HepG2 (cell line): ENCODE measurements around the gene SPP1. TPM values are rescaled to one million over a fixed set of nuclear protein-coding genes. Genes with fewer than 3 reads are reported as not detected.

Experiments
- AKNA ChIP-seq: sonication (generic); formaldehyde crosslinking; IDR thresholded peaks from 2 replicates; pipeline ENCODE4 v1.4.0; 2020; ENCODE audit warnings: missing genetic modification reagents, borderline replicate concordance
- ETV6 ChIP-seq: sonication (generic); formaldehyde crosslinking; conservative IDR thresholded peaks from 2 replicates; pipeline ENCODE4 v1.4.0; 2020; ENCODE audit warnings: missing genetic modification reagents
- HHEX ChIP-seq: IDR thresholded peaks from 2 replicates; pipeline ENCODE4 v1.6.1; 2016; ENCODE audit warnings: control low read depth
- KDM5B ChIP-seq: sonication (generic); formaldehyde crosslinking; IDR thresholded peaks from 2 replicates; pipeline ENCODE4 v1.4.0; 2020; ENCODE audit warnings: missing genetic modification reagents, mild to moderate bottlenecking, borderline replicate concordance
- KMT2B ChIP-seq: IDR thresholded peaks from 2 replicates; pipeline ENCODE4 v1.6.1; 2016; ENCODE audit warnings: missing genetic modification reagents, missing compliant biosample characterization
- PHF8 ChIP-seq: sonication (generic); formaldehyde crosslinking; IDR thresholded peaks from 2 replicates; pipeline ENCODE4 v1.5.0; 2020; ENCODE audit warnings: missing genetic modification reagents
- RARG ChIP-seq: sonication (generic); formaldehyde crosslinking; IDR thresholded peaks from 2 replicates; pipeline ENCODE4 v1.4.0; 2020; ENCODE audit warnings: low read depth, mild to moderate bottlenecking, missing genetic modification reagents
- SP5 ChIP-seq: IDR thresholded peaks from 2 replicates; pipeline ENCODE4 v1.6.1; 2016; ENCODE audit warnings: low read depth, borderline replicate concordance
- TFDP1 ChIP-seq: IDR thresholded peaks from 2 replicates; pipeline ENCODE4 v1.6.1; 2016; ENCODE audit warnings: missing compliant biosample characterization, missing genetic modification reagents, borderline replicate concordance
- ZNF30 ChIP-seq: sonication (generic); formaldehyde crosslinking; IDR thresholded peaks from 2 replicates; pipeline ENCODE4 v1.5.0; 2020; ENCODE audit warnings: mild to moderate bottlenecking, missing genetic modification reagents
- ZNF335 ChIP-seq: sonication (generic); formaldehyde crosslinking; IDR thresholded peaks from 2 replicates; pipeline ENCODE4 v1.4.0; 2020; ENCODE audit warnings: missing genetic modification reagents
- ZNF441 ChIP-seq: sonication (generic); formaldehyde crosslinking; IDR thresholded peaks from 2 replicates; pipeline ENCODE4 v1.7.0; 2021; ENCODE audit warnings: missing genetic modification reagents, borderline replicate concordance
- ZNF674 ChIP-seq: sonication (generic); formaldehyde crosslinking; IDR thresholded peaks from 2 replicates; pipeline ENCODE4 v1.5.0; 2020; ENCODE audit warnings: low read depth, mild to moderate bottlenecking, missing genetic modification reagents
- ZNF746 ChIP-seq: sonication (generic); formaldehyde crosslinking; IDR thresholded peaks from 2 replicates; pipeline ENCODE4 v1.8.0; 2022; ENCODE audit warnings: mild to moderate bottlenecking, missing genetic modification reagents
- polyA plus RNA-seq, 8 experiments: library from polyadenylated mRNA; depleted of rRNA in 3 of 8; stranded (reverse) in 7 of 8; unstranded in 1 of 8; fragments of >200 nt; fragmentation: Illumina TruSeq in 4 of 8; extraction: Trizol in 4 of 8; gene quantifications; 2 replicates each; pipeline versions ENCODE4 v1.2.1 to v1.2.3, GENCODE V29; 2011 to 2016; ENCODE audit warnings: low read depth in 4 of 8, missing spikeins in 1 of 8, mixed read lengths in 1 of 8; ENCODE audit not compliant: insufficient read depth in 1 of 8
- total RNA-seq, 5 experiments: library from RNA; depleted of rRNA; stranded (reverse); fragments of >200 nt; fragmentation: Illumina TruSeq; extraction: Trizol; gene quantifications; 2 replicates each; pipeline ENCODE4 v1.2.3, GENCODE V29; 2016; ENCODE audit warnings: low read depth in 1 of 5
- TF ChIP-seq, protein P1 (sequence below): sonication (generic); formaldehyde crosslinking; IDR thresholded peaks from 2 replicates; pipeline ENCODE4 v1.8.0; 2022; ENCODE audit warnings: missing genetic modification reagents, mild to moderate bottlenecking, inconsistent platforms, borderline replicate concordance
- TF ChIP-seq, protein P2 (sequence below): sonication (generic); formaldehyde crosslinking; IDR thresholded peaks from 2 replicates; pipeline ENCODE4 v1.4.0; 2020; ENCODE audit warnings: mild to moderate bottlenecking, low read depth, missing genetic modification reagents
- TF ChIP-seq, protein P3 (sequence below): sonication (generic); formaldehyde crosslinking; IDR thresholded peaks from 2 replicates; pipeline ENCODE4 v1.5.0; 2020; ENCODE audit warnings: missing genetic modification reagents

SPP1 gene
- total and polyA plus RNA-seq, 2 of the 13 experiments (the other 11 are each of a cell fraction or from before 2014, with no cell fraction given) = 682 to 788 TPM

DNA sequence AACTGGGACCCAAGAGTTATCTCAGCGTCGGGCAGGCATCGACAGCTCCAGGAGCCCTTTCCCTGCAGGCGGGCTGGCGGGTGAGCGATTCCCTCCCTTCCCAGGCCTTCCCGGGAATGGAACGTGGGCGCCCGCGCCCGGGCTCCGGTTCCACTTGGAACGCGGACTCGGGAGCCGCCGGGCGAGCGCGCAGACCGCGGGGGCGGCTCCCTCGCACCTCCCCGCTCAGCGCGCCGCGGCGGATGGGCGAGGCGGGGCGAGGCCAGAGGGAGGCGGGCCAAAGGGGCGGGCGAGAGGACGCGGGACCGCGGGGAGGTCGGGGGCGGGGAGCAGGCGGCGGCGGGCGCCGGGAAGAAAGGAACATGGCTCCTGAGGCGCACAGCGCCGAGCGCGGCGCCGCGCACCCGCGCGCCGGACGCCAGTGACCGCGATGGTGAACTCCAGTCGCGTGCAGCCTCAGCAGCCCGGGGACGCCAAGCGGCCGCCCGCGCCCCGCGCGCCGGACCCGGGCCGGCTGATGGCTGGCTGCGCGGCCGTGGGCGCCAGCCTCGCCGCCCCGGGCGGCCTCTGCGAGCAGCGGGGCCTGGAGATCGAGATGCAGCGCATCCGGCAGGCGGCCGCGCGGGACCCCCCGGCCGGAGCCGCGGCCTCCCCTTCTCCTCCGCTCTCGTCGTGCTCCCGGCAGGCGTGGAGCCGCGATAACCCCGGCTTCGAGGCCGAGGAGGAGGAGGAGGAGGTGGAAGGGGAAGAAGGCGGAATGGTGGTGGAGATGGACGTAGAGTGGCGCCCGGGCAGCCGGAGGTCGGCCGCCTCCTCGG, 32.0 kb downstream of the SPP1 start, which contains the start of gene PKD2 (continued):
- TF ChIP-seq, protein P1, sequence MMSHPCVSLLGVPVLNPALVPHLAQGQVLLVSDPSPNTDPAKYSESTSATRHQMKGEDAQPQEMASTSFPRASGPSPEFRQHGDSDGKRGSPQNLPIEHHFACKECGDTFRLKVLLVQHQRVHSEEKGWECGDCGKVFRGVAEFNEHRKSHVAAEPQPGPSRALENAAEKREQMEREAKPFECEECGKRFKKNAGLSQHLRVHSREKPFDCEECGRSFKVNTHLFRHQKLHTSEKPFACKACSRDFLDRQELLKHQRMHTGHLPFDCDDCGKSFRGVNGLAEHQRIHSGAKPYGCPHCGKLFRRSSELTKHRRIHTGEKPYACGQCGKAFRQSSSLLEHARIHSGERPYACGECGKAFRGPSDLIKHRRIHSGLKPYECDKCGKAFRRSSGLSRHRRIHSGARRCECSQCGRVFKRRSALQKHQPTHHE (CRISPR knock-in tag) = no peak
- TF ChIP-seq, protein P2, sequence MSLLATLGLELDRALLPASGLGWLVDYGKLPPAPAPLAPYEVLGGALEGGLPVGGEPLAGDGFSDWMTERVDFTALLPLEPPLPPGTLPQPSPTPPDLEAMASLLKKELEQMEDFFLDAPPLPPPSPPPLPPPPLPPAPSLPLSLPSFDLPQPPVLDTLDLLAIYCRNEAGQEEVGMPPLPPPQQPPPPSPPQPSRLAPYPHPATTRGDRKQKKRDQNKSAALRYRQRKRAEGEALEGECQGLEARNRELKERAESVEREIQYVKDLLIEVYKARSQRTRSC = no peak
- TF ChIP-seq ZNF30 (CRISPR knock-in tag) = no peak
- no peak for TF ChIP-seq HHEX (CRISPR knock-in tag)
- TF ChIP-seq AKNA (CRISPR knock-in tag) = no peak
- TF ChIP-seq ZNF746 (CRISPR knock-in tag) = no peak
- peak; percentile 64; the same call in 1 of the 2 replicates for TF ChIP-seq ZNF441
- peak; percentile 65 for TF ChIP-seq PHF8 (CRISPR knock-in tag)
- peak; percentile 21; the same call in 1 of the 2 replicates for TF ChIP-seq KMT2B (CRISPR knock-in tag)
- no peak for TF ChIP-seq ETV6 (CRISPR knock-in tag)
- 0 out of 2 replicates have a peak, but pooled peaks have one; percentile 18 for TF ChIP-seq ZNF674 (CRISPR knock-in tag)
- TF ChIP-seq, protein P3, sequence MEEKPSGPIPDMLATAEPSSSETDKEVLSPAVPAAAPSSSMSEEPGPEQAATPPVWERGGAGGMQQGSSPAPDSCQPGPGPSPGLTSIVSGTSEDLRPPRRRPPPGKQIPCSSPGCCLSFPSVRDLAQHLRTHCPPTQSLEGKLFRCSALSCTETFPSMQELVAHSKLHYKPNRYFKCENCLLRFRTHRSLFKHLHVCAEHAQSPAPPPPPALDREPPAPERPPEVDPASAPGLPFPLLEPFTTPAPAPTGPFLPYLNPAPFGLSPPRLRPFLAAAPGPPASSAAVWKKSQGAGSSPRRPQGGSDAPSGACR = no peak
- peak; percentile 89; the same call in 1 of the 2 replicates for TF ChIP-seq TFDP1 (CRISPR knock-in tag)
- TF ChIP-seq ZNF335 (CRISPR knock-in tag) = no peak
- TF ChIP-seq SP5 (CRISPR knock-in tag) = peak; percentile 66
- no peak for TF ChIP-seq RARG (CRISPR knock-in tag)
- no peak for TF ChIP-seq KDM5B (CRISPR knock-in tag)
